ENCODE measurements around the gene KLHDC7B. TPM values are rescaled to one million over a fixed set of nuclear protein-coding genes. Genes with fewer than 3 reads are reported as not detected.

The KLHDC7B gene
- total and polyA plus RNA-seq, 2 of the 13 experiments (the other 11 are each of a cell fraction or from before 2014, with no cell fraction given), result 0.11 TPM; not detected in 1

- TF ChIP-seq TRAFD1 (CRISPR knock-in tag; IDR thresholded peaks at IDR 0.05; ENCODE audit: borderline replicate concordance), result no peak
- peak in 1 of 2 experiments; percentile 80; a peak in 2 of 4 replicates for TF ChIP-seq NR2F1 (CRISPR knock-in tag; IDR thresholded peaks at IDR 0.05)
- no peak for TF ChIP-seq TSC22D2 (CRISPR knock-in tag; IDR thresholded peaks at IDR 0.05; ENCODE audit: borderline replicate concordance)
- no peak for TF ChIP-seq IKZF1 (IDR thresholded peaks at IDR 0.05)
- no peak for TF ChIP-seq HOXA9 (CRISPR knock-in tag; IDR thresholded peaks at IDR 0.05; ENCODE audit: borderline replicate concordance)
- no peak for TF ChIP-seq FLYWCH1 (CRISPR knock-in tag; IDR thresholded peaks at IDR 0.05)
- TF ChIP-seq ZNF577 (CRISPR knock-in tag; IDR thresholded peaks at IDR 0.05; ENCODE audit: borderline replicate concordance, low read depth), result no peak
- no peak for TF ChIP-seq ZNF580 (CRISPR knock-in tag; IDR thresholded peaks at IDR 0.05; ENCODE audit: borderline replicate concordance, low read depth)
- TF ChIP-seq ZFAT (CRISPR knock-in tag; conservative IDR thresholded peaks at IDR 0.05), result no peak
- 0 out of 2 replicates have a peak, but pooled peaks have one; percentile 14 for TF ChIP-seq ZNF354B (CRISPR knock-in tag; IDR thresholded peaks at IDR 0.05)
- TF ChIP-seq ZNF749 (CRISPR knock-in tag; IDR thresholded peaks at IDR 0.05; ENCODE audit: borderline replicate concordance), result peak; percentile 46; the same call in 1 of the 2 replicates
- TF ChIP-seq NFE2L1 (CRISPR knock-in tag; IDR thresholded peaks at IDR 0.05; ENCODE audit: borderline replicate concordance), result no peak
- no peak; the same call in 1 of the 2 replicates for TF ChIP-seq RBFOX2 (IDR thresholded peaks at IDR 0.05; ENCODE audit: low read depth, low read length)
- no peak for TF ChIP-seq ZBTB20 (CRISPR knock-in tag; IDR thresholded peaks at IDR 0.05; ENCODE audit: borderline replicate concordance, low read depth)
- TF ChIP-seq RFX5 (IDR thresholded peaks at IDR 0.05; ENCODE audit: low read depth, low read length), result no peak
- TF ChIP-seq ARNT2 (CRISPR knock-in tag; IDR thresholded peaks at IDR 0.05; ENCODE audit: low read depth), result no peak
- TF ChIP-seq ZBTB26 (CRISPR knock-in tag; IDR thresholded peaks at IDR 0.05; ENCODE audit: borderline replicate concordance), result 0 out of 2 replicates have a peak, but pooled peaks have one; percentile 56
These were observed 18.6 kb upstream of the KLHDC7B start (continued) for GRCh38 chr22:50526834-50527801.
